ENCODE data around the gene HMSD.
"Not testable (repeated sequence)": the region's sequence is repeated elsewhere in the genome, so short reads cannot be mapped to it uniquely, and the experiment has no call there.

HMSD gene

GRCh38 chr18:63949068-63949737 lies at the start of gene HMSD:
HMSD (plus strand) TSS chr18:63949301; CDS start chr18:63953456, 4,155 bp downstream.
- no peak for FAIRE-seq

GRCh38 chr18:63903851-63904570 lies 45.1 kb upstream of the HMSD start:
- no peak for FAIRE-seq

- FAIRE-seq, result no peak
Measured at GRCh38 chr18:63904694-63905093, 44.4 kb upstream of the HMSD start.

- no peak for FAIRE-seq
Measured at GRCh38 chr18:63905361-63905760, 43.7 kb upstream of the HMSD start.

GRCh38 chr18:63906056-63906455 lies 43.0 kb upstream of the HMSD start:
- FAIRE-seq, result no peak

- FAIRE-seq, result no peak
Measured at GRCh38 chr18:63907664-63908063, 41.4 kb upstream of the HMSD start, which contains the start of gene SERPINB10. SERPINB10 (plus strand) TSS chr18:63907958; CDS start chr18:63915511, 7,553 bp downstream.

- FAIRE-seq, result no peak
Measured at GRCh38 chr18:63908858-63909257, 40.2 kb upstream of the HMSD start.

GRCh38 chr18:63909870-63910269 lies 39.2 kb upstream of the HMSD start:
- FAIRE-seq, result no peak

GRCh38 chr18:63917817-63918216 lies 31.3 kb upstream of the HMSD start:
- FAIRE-seq, result no peak

GRCh38 chr18:63922049-63922448 lies 27.1 kb upstream of the HMSD start:
- FAIRE-seq, result no peak

GRCh38 chr18:63924551-63924950 lies 24.6 kb upstream of the HMSD start:
- FAIRE-seq, result no peak

- FAIRE-seq, result no peak
Measured at GRCh38 chr18:63928331-63928730, 20.8 kb upstream of the HMSD start.

GRCh38 chr18:63929369-63929768 lies 19.7 kb upstream of the HMSD start:
- FAIRE-seq, result not testable (repeated sequence)

- FAIRE-seq, result no peak
Measured at GRCh38 chr18:63930773-63931354, 18.2 kb upstream of the HMSD start.

- no peak for FAIRE-seq
Measured at GRCh38 chr18:63936156-63936931, 12.8 kb upstream of the HMSD start.

GRCh38 chr18:63936932-63937393 lies 12.1 kb upstream of the HMSD start:
- FAIRE-seq, result no peak

- FAIRE-seq, result no peak
Measured at GRCh38 chr18:63940008-63940407, 9.1 kb upstream of the HMSD start.

GRCh38 chr18:63940543-63941050 lies 8.5 kb upstream of the HMSD start:
- not testable (repeated sequence) for FAIRE-seq

GRCh38 chr18:63947051-63947790 lies 1.9 kb upstream of the HMSD start:
- FAIRE-seq, result no peak

GRCh38 chr18:63951302-63951705 lies 2.2 kb downstream of the HMSD start:
- FAIRE-seq, result no peak

- FAIRE-seq, result no peak
Measured at GRCh38 chr18:63953811-63954210, 4.7 kb downstream of the HMSD start.

GRCh38 chr18:63956755-63957154 lies 7.7 kb downstream of the HMSD start:
- FAIRE-seq, result no peak
